NAMALWA (cell line): ENCODE measurements around the gene ESPN.
"Not testable (repeated sequence)": the region's sequence is repeated elsewhere in the genome, so short reads cannot be mapped to it uniquely, and the experiment has no call there.

ENCODE experiments used
- DNase-seq: peaks from one replicate; pipeline ENCODE4 v3.0.0-alpha.2; 2015; ENCODE audit warnings: low spot score

Gene ESPN

DNA sequence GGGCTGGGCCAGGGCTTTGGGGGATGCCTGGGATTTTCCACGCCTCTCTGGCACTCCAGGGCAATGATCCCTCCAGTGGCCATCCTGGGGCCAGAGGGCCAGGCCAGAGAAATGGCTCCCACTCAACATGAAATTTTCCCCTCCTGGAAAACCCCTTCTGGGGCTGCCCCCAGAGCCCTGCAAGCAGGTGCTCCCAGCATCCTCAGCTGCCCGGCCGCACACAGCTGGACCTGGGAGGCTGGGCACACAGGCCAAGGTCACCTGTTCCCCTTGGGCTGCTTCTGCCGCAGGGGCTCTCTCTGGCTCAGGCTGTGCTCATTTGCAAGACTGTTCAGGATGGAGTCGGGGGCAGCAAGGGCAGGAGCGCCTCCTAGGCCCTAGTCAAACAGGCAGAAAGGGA lies 3.9 kb downstream of the ESPN start:
- DNase-seq: not testable (repeated sequence)

DNA sequence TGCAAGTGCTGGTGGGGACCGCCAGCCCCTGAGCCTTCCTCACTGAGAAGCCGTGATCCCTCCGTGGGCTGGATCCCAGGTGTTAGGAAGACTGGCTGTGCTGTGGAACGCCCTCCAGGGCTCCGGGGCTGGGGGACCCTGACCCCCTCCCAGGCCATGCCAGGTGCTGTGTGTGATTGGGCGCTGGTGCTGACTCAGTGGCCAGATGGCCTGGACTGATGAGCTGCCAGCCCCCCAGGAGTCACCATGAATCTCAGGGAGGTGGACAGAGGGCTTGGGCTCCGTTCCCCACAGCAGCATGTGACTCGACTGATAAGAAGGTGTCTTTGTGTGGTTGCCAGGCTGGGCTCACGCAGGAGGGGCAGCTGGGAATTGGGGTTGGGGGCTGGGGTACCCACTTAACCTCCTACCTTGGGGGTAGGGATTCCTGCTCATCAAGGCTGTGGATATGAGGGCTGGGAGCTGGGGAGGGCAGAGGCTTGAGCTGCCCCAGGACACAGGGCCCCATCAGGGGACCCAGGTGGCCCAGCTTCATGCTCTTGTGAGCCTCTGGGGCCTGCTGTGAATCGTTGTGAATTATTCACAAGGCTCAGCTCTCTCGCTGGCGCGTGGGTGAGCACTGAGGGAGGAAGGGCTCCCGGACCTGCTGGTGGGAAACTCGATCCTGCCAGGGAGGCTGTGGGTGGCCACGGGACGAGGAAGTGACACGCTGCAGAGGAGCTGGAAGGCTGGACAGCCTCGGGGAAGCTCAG lies 5.3 kb downstream of the ESPN start:
- not testable (repeated sequence) for DNase-seq

- not testable (repeated sequence) for DNase-seq
Observed at GRCh38 chr1:6431645-6432579, 7.3 kb downstream of the ESPN start.

- no peak for DNase-seq
Observed at GRCh38 chr1:6434186-6434585, 9.6 kb downstream of the ESPN start.

DNA sequence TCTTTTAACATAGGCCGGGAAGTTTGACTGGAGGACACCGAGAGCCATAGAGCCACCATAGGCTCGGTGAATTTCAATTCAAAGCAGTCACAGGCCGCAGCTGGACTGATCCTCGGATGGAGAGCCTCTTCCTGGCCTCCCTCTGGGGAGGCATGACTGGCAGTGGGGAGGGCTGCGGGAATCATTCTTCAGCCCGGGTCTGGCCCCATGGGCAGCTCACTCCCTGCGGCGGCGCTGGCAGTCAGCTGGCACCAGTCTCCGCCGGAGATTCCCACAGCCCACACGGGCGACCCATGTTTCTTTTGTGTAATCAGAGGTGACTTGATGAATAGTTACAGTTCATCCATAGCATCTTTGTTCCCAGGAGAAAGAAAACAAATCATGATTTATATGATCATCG lies 10.6 kb downstream of the ESPN start:
- DNase-seq: no peak

GRCh38 chr1:6435547-6435946 lies 11.0 kb downstream of the ESPN start:
- DNase-seq: no peak

DNA sequence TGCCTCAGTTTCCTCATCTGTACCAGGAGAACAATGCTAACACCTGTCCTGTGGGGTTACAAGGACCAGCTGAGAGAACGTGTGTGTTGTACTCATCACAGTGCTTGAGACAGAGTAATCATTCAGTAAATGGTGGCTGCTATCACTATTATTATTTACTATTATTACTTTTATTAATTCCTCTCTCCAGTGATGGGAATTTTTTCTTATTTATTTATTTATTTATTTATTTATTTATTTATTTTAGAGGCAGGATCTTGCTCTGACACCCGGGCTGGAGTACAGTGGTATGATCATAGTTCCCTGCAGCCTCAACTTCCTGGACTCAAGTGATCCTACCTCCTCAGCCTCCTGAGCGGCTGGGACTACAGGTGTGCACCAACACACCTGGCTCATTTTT lies 11.7 kb downstream of the ESPN start:
- DNase-seq: not testable (repeated sequence)

DNA sequence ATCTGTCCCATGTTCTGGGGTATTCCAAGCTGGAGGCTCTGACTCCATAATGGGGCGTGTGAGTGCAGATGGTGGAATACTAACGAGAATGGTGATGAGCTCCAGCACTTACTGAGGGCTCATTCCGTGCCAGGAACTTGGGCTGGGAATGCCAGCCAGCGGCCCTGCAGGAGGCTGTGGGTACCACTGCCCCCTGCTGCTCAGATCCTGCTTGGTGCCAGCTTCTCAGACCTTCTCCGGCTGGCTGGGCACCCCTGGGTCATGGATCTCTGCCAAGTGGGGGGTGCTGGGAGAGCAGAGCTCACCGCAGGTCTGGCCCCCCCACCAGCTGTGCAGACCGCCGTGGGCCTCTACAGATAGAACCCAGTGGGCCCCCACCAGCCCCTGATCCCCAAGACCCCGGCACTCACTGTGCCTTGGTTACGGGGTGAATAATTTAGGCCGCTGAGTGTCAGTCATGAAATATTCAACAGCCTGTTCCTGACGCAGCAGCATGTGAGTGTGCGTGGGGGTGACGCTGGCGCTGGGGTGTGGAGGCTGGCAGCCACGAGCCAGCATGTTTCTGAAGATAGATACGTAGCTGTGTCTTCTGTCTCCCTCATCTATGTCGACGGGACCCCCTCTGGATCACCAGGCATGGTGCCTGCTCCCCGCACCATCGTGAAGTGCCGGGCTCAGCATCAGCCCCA lies 12.6 kb downstream of the ESPN start:
- not testable (repeated sequence) for DNase-seq

DNA sequence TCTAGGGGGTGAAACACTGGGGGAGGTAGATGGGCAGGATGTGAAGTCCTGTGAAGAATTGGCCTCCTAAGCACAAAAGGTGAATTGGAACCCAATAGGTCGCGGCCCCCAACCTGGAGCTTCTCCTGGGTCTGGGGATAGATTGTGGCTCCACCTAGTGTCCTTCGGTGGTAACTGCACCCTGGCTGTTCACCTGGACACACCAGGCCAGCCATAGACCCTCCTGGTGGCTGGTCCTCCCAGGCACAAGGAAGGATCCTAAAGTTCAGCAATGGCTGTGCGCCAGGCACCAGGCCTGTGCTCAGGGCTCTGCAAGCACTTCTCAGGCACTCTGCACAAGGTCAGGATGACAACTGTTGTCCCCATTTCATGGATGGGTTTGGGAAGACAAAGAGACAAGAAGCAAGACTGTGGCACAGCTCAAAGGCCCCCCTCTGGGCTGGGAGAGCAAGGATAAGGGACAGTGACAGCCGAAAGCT lies 13.5 kb downstream of the ESPN start:
- peak; percentile 90 for DNase-seq

GRCh38 chr1:6440198-6441126 lies 15.9 kb downstream of the ESPN start:
- DNase-seq: no peak

GRCh38 chr1:6441586-6441985 lies 17.0 kb downstream of the ESPN start:
- DNase-seq: no peak

DNA sequence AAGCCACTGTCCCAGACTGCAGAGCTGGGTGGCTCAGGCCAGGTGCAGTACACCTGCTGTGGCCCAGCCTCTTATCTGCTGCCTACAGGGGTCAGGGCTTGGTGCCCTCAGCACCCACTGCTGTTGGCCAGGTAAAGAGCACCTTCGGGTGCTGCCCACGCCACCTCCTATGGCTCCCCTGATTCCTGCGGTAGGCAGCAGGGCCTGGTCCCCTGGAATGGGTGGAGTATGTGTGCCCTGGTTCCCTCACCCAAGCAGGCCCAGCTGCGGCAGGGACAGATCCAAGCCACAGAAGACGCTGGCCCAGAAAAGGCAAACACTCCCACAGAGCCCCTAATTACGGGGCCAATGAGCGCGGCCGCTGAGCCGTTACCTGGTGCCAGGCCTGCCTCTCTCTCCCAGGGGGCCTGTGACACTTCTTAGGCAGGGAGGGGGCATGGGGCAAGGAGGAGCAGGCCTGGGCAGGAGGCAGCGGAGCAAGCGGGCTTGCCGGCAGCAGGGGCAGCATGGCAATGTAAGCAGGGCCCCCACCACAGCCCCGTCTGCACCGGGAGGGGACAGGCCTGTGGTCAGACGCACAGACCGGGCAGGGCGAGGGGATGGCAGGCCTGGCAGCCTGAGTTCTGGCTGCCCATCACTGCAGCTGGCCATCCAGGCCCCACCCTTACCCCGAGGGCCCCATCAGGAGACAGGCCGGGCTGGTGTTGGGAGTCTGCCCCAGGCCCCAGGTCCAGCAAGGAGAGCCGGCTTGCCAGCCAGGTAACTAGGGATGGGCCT lies 19.0 kb downstream of the ESPN start:
- DNase-seq: no peak

GRCh38 chr1:6444377-6444776 lies 19.8 kb downstream of the ESPN start:
- no peak for DNase-seq

- no peak for DNase-seq
Observed at GRCh38 chr1:6445062-6445763, 20.6 kb downstream of the ESPN start.

DNA sequence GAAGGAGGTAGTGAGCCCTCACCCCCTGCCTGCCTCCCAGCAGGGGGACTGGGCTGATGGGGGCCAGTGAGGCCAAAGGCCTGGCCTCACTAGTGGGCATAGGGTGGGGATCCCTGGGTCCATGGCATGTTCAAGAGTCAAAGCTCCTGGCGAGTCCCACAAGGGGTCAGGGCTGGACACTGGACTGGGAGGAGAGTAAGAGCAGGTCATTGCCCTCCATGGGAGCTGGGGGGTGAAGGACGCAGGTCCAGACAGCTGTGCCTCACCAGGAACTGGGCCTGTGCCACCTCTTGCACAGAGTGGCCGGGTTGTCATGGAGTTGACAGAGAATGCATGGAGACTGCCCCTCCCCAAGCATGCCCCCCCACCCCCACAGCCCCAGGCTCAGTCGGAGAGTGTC lies 21.4 kb downstream of the ESPN start:
- DNase-seq: not testable (repeated sequence)

GRCh38 chr1:6446665-6447015 lies 22.1 kb downstream of the ESPN start:
- no peak for DNase-seq

DNA sequence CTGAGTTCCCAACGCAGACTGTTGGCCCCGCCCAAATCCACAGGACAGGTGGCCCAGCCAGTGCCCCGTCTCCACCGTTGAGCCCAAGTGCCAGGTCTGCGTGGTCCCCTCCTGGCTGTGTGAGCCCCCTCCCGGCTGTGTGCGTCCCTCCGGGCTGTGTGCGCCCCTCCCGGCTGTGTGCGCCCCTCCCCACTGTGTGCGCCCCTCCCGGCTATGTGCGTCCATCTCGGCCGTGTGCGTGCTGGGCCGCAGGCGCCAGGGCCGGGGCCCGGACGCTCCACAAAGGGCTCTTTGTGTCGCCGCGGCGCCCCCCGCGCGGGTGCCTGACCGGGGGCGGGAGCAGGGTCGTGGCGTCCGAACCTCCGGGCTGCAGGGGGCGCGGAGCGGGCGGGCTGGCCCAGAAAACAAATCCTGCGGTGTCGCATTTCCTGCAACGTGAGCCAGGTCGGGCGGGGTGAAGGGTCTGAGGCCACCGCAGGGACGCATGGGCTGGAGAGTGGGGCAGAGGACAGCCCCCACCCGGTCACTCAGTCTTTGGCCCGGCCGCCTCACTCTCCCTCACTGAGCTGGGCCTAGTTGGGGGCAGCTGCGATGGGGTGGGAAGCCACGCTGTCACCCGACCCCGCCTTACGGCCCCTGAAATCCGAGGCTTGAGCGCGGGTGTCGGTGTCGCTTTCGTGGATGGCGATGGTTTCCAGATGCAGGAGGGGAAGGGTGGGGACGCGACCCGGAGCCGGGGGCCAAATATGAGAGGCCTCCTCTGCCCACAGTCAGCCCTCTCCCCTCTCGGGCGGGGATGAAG lies 22.6 kb downstream of the ESPN start:
- DNase-seq: no peak

DNA sequence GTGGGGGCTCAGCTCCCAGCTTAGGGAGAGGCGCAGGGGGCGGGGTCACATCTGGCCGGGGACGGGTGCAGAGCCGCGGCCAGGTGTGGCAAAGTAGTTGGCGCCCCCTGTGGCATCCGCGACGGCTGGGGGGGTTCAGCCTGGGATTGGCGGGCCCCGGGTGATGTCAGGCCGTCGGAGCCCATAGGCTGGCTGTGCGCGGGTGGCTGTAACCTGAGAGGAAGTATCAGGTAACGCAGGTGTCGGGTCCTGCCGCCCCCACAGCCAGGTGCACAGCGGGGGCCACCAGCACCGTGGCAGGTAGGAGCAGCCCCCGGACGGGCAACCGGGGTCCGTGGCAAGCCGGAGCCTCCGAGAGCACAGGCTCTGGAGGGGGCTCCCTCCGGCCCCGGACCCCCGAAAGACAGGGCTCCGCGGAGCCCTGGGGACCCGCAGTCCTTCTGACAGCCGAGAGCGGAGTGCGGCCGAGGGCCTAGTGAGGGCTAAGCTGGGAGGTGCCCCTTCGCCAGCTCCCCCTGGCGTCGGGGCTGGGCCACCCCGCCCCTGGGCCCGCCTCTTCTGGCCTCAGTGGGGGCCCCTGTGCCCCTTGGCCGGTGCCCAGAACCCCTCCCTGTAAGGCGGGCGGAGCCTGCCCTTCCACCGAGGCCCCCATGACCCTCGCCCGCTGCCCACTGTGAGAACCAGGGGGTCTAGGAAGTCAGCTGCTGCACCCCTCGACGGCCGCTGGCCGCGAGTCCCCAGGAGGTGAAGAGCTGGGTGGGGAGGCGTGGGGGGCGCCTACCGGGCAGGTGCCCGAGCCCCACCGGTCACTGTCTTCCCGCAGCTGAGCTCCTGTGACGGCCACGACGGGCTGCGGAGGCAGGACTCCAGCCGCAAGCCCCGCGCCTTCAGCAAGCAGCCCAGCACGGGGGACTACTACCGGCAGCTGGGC lies 23.5 kb downstream of the ESPN start:
- no peak for DNase-seq
